Measurements from ENCODE around the gene PRKD1.
"Not testable (repeated sequence)": the region's sequence is repeated elsewhere in the genome, so short reads cannot be mapped to it uniquely, and the experiment has no call there.

The PRKD1 gene

GRCh38 chr14:29722831-29723230, 204.8 kb downstream of the PRKD1 start:
- Mint-ChIP-seq H3K9me3 (peaks cover 6 to 13% of the 10 kb centered on the region in 2 donors), H3K27ac (no peak overlapping the region), H3K4me1 (no peaks in the 10 kb centered on the region), H3K27me3 (no peaks in the 10 kb centered on the region), H3K4me3 (no peak overlapping the region)
- DNase-seq (no peak), ATAC-seq (no peak)

GRCh38 chr14:29721586-29721985, 206.1 kb downstream of the PRKD1 start:
- no peak overlapping the region for H3K27ac Mint-ChIP-seq
- DNase-seq = no peak
- H3K27me3 Mint-ChIP-seq = no peaks in the 10 kb centered on the region
- no peaks in the 10 kb centered on the region for H3K4me1 Mint-ChIP-seq
- no peak for ATAC-seq
- peaks cover 6 to 14% of the 10 kb centered on the region in 2 donors for H3K9me3 Mint-ChIP-seq
- no peak overlapping the region for H3K4me3 Mint-ChIP-seq

GRCh38 chr14:29717901-29718300, 209.7 kb downstream of the PRKD1 start:
- Mint-ChIP-seq H3K4me1 (no peaks in the 10 kb centered on the region), H3K9me3 (peaks cover 6 to 11% of the 10 kb centered on the region in 2 donors), H3K4me3 (no peak overlapping the region), H3K27ac (no peak overlapping the region), H3K27me3 (no peaks in the 10 kb centered on the region)
- DNase-seq (no peak), ATAC-seq (no peak)

- Mint-ChIP-seq H3K4me1 (no peaks in the 10 kb centered on the region), H3K27me3 (no peaks in the 10 kb centered on the region), H3K4me3 (no peak overlapping the region), H3K9me3 (peaks cover 6 to 11% of the 10 kb centered on the region in 2 donors), H3K27ac (no peak overlapping the region)
- DNase-seq (no peak), ATAC-seq (no peak)
Measured at GRCh38 chr14:29716150-29716549, 211.5 kb downstream of the PRKD1 start.

- DNase-seq = no peak
Measured at GRCh38 chr14:29712601-29713000, 215.0 kb downstream of the PRKD1 start.

GRCh38 chr14:29710015-29710414, 217.6 kb downstream of the PRKD1 start:
- DNase-seq (no peak), ATAC-seq (no peak)
- H3K27me3 Mint-ChIP-seq = no peaks in the 10 kb centered on the region
- H3K9me3 Mint-ChIP-seq = peaks cover 11 to 25% of the 10 kb centered on the region in 2 donors
- no peak overlapping the region for H3K27ac Mint-ChIP-seq
- no peaks in the 10 kb centered on the region for H3K4me1 Mint-ChIP-seq
- H3K4me3 Mint-ChIP-seq = no peak overlapping the region

More at GRCh38 chr14:29712601-29713000, 215.0 kb downstream of the PRKD1 start:
- Mint-ChIP-seq H3K9me3 (peaks cover 5 to 7% of the 10 kb centered on the region in 2 donors), H3K4me1 (no peaks in the 10 kb centered on the region), H3K27me3 (no peaks in the 10 kb centered on the region), H3K27ac (no peak overlapping the region), H3K4me3 (no peak overlapping the region)
- ATAC-seq = no peak

GRCh38 chr14:29709490-29709889, 218.2 kb downstream of the PRKD1 start:
- peaks cover 11 to 25% of the 10 kb centered on the region in 2 donors for H3K9me3 Mint-ChIP-seq
- no peak for DNase-seq
- no peaks in the 10 kb centered on the region for H3K4me1 Mint-ChIP-seq
- H3K27ac Mint-ChIP-seq = no peak overlapping the region
- no peak overlapping the region for H3K4me3 Mint-ChIP-seq
- no peak for ATAC-seq
- no peaks in the 10 kb centered on the region for H3K27me3 Mint-ChIP-seq

- no peak for DNase-seq
- no peak for ATAC-seq
- Mint-ChIP-seq H3K27me3 (no peaks in the 10 kb centered on the region), H3K4me3 (no peak overlapping the region), H3K9me3 (peaks cover 17 to 25% of the 10 kb centered on the region in 2 donors), H3K27ac (no peak overlapping the region), H3K4me1 (no peaks in the 10 kb centered on the region)
Measured at GRCh38 chr14:29706700-29707099, 220.9 kb downstream of the PRKD1 start.

GRCh38 chr14:29705801-29706200, 221.8 kb downstream of the PRKD1 start:
- H3K4me3 Mint-ChIP-seq = no peak overlapping the region
- H3K9me3 Mint-ChIP-seq = peaks cover 17 to 25% of the 10 kb centered on the region in 2 donors
- DNase-seq (no peak), ATAC-seq (no peak)
- H3K27me3 Mint-ChIP-seq = no peaks in the 10 kb centered on the region
- H3K27ac Mint-ChIP-seq = no peak overlapping the region
- no peaks in the 10 kb centered on the region for H3K4me1 Mint-ChIP-seq

- H3K4me3 Mint-ChIP-seq, H3K27me3 Mint-ChIP-seq, DNase-seq, H3K4me1 Mint-ChIP-seq, ATAC-seq, H3K27ac Mint-ChIP-seq: not testable (repeated sequence)
- peaks cover 29 to 33% of the 10 kb centered on the region in 2 donors for H3K9me3 Mint-ChIP-seq
Measured at GRCh38 chr14:29689597-29689996, 238.1 kb downstream of the PRKD1 start.

- Mint-ChIP-seq H3K4me3 (no peak overlapping the region), H3K27ac (no peak overlapping the region), H3K9me3 (peaks cover 29 to 34% of the 10 kb centered on the region in 2 donors), H3K27me3 (no peaks in the 10 kb centered on the region), H3K4me1 (no peaks in the 10 kb centered on the region)
- ATAC-seq (no peak), DNase-seq (no peak)
Measured at GRCh38 chr14:29687866-29688265, 239.8 kb downstream of the PRKD1 start.

- no peaks in the 10 kb centered on the region for H3K27me3 Mint-ChIP-seq
Measured at GRCh38 chr14:29687071-29687765, 240.4 kb downstream of the PRKD1 start.

GRCh38 chr14:29684926-29685325, 242.7 kb downstream of the PRKD1 start:
- H3K4me3 Mint-ChIP-seq = no peak overlapping the region
- no peaks in the 10 kb centered on the region for H3K4me1 Mint-ChIP-seq
- H3K9me3 Mint-ChIP-seq = peaks cover 26 to 42% of the 10 kb centered on the region in 2 donors
- ATAC-seq (no peak), DNase-seq (no peak)
- H3K27ac Mint-ChIP-seq = no peak overlapping the region
- H3K27me3 Mint-ChIP-seq = no peaks in the 10 kb centered on the region

More at GRCh38 chr14:29687071-29687765, 240.4 kb downstream of the PRKD1 start:
- ATAC-seq (no peak), DNase-seq (no peak)
- H3K9me3 Mint-ChIP-seq = peaks cover 31 to 39% of the 10 kb centered on the region in 2 donors
- no peaks in the 10 kb centered on the region for H3K4me1 Mint-ChIP-seq
- H3K27ac Mint-ChIP-seq = no peak overlapping the region
- H3K4me3 Mint-ChIP-seq = no peak overlapping the region

GRCh38 chr14:29682789-29683188, 244.9 kb downstream of the PRKD1 start:
- Mint-ChIP-seq H3K27me3 (no peaks in the 10 kb centered on the region), H3K27ac (no peak overlapping the region), H3K4me3 (no peak overlapping the region), H3K4me1 (no peaks in the 10 kb centered on the region), H3K9me3 (peaks cover 25 to 34% of the 10 kb centered on the region in 2 donors)
- ATAC-seq (no peak), DNase-seq (no peak)

GRCh38 chr14:29681316-29681715, 246.3 kb downstream of the PRKD1 start:
- ATAC-seq (no peak), DNase-seq (no peak)
- Mint-ChIP-seq H3K4me1 (no peaks in the 10 kb centered on the region), H3K4me3 (no peak overlapping the region), H3K27ac (no peak overlapping the region), H3K27me3 (no peaks in the 10 kb centered on the region), H3K9me3 (peaks cover 15 to 26% of the 10 kb centered on the region in 2 donors)

GRCh38 chr14:29674566-29675285, 252.9 kb downstream of the PRKD1 start:
- Mint-ChIP-seq H3K27ac (no peak overlapping the region), H3K4me3 (no peak overlapping the region)
- no peak for ATAC-seq

More at GRCh38 chr14:29674566-29675285, 252.9 kb downstream of the PRKD1 start:
- Mint-ChIP-seq H3K27me3 (no peaks in the 10 kb centered on the region), H3K9me3 (peaks cover 3 to 5% of the 10 kb centered on the region in 2 donors), H3K4me1 (no peaks in the 10 kb centered on the region)
- DNase-seq = no peak
